Activated T-cell treated with anti-CD3 and anti-CD28 coated beads, Interleukin-2, amount 50 U/mL, for 1 hour (primary cell): ENCODE measurements around the gene HSD11B1.

Experiments used
- DNase-seq: peaks from one replicate; pipeline ENCODE4 v3.0.0-alpha.2; 2020

The HSD11B1 gene

DNA sequence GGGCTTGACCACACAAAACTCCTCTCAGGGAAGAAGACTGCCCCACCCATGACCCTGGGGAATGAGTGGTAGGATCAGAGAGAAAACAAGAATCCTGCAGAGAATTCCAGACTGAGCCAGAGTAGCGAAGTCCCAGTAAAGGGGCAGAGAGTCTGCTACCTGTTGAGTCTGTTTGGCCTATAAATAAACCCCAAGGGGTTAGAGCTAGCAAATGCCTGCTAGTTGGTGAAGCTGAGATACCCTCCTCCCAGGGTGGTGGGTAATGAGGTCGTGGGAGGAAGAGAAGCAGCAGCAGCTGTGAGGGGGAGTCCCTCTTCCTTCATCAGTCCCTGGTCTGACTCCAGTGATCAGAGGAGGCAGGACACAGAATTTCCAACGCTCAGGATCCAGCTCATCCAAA, 53.8 kb downstream of the HSD11B1 start:
- no peak for DNase-seq

DNA sequence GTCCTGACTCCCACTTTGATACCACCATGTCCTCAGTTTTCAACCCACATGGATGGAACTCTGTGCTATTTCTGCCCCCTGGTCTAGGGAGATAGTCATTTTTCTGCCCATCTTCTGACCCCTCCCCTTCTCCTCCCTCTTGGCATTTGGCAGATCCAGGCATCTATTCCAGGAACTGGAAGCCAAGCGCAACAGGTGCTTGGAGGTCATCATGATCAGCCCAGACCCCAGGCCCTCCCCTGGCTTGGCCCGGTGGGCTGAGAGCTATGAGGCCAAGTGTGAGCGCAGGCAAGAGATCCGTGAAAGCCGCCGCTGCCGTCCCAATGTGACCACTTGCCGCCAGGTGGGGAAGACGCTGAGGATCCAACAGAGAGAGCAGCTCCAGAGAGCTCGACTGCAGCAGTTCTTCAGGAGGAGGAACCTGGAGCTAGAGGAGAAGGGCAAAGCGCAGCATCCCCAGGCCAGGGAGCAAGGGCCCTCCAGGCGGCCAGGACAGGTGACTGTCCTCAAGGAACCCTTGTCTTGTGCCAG, 55.2 kb downstream of the HSD11B1 start:
- no peak for DNase-seq

DNA sequence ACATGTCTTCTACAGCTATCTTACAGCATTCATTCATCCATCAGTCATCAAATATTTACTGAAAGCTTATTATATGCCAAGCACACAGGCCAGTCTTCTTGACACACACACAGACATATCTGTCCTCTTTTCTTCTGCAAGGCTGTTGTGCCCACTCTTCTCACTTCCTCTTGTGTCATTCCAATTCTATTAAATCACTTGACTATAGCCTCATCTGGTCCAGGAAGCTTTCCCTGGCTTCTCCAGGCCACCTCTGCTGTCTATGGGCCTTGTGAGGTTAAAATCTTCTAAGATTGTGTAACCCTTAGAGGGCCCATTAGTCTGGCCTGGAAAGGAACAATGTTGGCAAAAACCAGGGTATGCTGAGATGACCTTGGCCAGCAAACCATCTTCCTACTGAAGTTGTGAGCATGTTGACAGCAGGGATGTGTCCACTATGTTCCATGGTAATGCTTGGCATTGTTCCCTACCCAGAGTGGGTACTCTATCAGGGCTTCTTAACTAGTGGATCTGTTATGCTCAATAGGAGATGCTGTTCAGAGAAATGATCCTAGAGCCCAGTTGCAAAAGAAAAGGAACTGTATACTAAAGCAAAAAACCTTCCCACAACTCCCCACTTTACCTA, 56.5 kb downstream of the HSD11B1 start:
- DNase-seq = no peak

DNA sequence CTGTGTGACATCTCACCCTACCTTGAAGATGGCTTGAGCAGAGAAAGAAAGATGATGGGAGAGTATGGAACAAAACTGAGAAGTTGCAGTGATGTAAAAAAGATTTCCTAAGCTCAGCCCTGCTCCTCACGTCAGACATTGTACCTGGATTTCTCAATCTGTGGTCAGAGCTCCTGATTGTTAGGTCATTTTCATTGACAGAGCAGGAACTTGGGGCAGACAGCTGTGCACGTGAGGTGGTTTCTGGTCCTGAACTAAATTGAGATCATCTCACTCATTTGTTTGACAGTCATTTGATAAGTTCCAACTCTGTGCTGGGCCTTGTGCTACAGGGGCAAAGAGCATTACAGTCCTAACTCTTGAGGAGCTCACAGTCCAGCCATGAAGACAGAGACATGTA, 61.4 kb downstream of the HSD11B1 start:
- DNase-seq = no peak

DNA sequence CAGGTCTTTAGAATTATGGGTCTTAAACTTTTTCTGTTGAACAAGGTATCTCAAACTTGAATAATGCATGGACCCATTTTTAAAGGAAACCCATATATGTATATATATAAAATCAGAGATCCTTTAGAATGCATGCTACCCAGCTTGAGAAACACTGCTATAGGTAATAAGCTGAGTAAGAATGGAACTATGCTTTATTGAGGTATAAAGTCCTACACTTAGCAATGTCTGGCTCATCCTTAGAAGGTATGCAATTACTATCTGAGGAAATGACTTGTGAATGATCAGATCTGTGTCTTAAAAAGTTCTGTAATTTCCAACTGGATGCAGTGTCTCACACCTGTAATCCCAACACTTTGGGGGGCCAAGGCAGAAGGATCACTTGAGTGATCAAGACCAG, 62.5 kb downstream of the HSD11B1 start:
- no peak for DNase-seq

DNA sequence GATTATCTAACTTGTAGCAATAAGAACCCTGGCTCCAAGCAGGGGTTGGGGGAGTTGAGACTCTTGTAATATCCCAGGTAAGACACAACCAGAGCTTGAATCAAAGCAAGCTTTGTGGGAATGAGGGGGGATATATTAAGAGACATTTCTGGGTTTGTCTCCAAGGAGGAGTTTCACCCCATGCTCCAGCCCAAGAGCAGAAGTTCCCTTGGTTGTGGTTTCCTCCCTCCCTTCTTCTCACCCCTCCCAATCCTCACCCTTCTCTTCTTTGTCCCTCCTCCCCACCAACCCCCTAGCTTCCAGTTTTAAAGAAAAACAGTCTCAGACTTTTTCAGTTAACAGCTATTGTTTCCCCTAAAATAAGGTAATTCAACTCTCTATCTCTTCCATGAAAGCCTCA, 63.1 kb downstream of the HSD11B1 start:
- DNase-seq = no peak

DNA sequence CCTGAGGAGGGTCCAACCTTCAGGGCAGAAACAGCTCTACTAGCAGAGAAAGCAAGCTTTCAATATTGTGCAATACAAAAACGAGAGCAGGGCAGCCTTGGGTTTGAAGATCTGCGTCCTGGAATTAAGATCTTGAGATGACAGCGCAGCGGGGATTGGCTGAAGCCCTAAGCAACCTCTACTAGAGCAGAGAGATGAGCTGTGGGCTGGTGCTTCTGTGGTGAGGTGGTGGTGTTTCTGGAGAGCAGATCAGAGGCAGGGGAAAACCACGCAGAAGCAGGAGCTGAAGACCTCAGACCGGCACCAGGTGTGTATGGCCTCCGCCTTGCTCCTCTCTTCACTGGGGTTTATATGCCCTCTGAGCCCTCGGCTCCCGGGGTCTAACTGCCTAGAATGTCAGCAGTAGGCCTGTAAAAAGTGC, 63.7 kb downstream of the HSD11B1 start:
- DNase-seq = peak; percentile 75

DNA sequence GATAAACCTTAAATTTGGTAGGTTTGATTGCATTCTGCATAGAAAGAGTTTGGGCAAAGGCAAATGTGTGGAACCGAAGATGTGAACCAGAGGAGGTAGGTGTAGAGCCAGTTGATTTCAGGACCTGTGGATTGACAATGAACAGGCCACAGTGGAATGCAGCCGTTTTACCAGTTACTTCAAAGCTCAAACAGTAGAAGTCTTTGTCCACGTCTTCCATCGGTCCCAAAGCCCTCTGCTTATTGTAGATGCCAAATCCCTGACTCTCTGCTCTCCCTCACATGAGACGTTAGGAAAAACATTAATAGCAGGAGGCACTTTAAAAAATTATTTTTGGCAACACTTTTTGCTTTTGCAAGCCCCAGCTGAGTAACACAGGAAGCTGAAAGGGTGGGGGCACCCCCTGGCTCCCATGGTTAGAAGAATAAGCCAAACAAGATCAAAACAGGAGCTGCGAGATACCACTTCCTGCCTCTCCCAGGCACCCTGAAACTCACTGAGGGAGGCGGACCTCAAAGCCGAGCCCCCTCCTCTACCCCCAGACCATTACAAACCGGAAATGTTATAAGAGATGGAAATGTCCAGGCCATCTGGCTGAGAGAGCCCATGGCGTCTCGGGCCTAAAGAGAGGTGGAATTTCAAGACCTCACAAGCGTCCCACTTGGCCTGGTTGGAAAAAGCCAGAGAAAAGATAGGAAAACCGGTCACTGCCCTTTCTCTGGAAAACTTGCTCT, 64.7 kb downstream of the HSD11B1 start:
- peak; percentile 72 for DNase-seq

DNA sequence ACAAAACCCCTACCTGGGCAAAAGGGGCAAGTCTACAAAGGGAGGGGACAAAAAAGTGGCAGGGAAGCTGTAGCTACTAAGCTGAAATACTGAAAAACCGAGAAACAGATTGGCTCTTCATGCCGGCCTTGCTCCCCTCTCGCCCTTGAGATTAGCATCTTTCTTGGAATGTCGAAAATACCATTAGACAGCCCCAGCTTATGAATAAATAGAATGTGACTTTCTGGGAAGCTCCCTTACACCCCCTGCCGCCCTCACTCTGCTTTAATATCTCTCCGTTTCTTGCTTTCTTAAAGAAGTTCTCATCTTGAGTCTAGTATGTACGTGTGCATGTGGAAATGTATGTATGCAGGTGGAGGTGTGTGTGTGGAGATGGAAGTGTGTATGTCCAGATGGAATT, 65.3 kb downstream of the HSD11B1 start:
- no peak for DNase-seq

DNA sequence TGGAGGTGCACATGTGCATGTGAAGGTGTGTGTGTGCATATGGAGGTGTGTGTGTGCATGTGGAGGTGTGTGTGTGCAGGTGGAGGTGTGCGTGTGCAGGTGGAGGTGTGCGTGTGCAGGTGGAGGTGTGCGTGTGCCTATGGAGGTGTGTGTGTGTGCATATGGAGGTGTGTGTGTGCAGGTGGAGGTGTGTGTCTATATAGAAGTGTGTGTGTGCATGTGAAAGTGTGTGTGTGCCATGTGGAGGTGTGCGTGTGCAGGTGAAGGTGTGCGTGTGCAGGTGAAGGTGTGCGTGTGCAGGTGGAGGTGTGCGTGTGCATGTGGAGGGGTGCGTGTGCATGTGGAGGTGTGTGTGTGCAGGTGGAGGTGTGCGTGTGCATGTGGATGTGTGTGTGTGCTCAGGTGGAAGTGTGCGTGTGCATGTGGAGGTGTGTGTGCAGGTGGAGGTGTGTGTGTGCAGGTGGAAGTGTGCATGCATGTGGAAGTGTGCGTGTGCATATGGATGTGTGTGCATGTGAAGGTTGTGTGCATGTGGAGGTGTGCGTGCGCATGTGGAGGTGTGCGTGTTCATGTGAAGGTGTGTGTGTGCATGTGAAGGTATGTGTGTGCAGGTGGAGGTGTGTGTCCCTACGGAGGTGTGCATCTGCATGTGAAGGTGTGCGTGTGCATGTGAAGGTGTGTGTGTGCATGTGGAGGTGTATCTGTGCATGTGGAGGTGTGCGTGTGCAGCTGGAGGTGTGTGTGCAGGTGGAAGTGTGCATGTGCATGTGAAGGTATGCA, 66.2 kb downstream of the HSD11B1 start:
- no peak for DNase-seq

DNA sequence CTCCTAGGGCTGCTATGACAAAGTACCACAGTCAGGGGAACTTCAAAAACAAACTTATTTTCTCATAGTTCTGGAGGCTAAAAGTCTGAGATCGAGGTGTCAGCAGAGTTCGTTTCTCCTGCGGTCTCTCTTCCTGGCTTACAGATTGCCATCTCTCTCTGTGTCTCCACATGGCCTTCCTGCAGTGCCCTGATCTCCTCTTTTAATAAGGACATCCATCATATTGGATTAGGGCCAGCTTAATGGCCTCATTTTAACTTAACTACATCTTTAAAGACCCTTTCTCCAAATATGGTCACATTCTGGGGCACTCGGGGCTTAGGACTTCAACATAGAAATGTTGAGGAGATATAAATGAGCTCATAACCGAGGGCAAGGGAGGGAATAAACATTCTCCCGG, 67.5 kb downstream of the HSD11B1 start:
- no peak for DNase-seq

DNA sequence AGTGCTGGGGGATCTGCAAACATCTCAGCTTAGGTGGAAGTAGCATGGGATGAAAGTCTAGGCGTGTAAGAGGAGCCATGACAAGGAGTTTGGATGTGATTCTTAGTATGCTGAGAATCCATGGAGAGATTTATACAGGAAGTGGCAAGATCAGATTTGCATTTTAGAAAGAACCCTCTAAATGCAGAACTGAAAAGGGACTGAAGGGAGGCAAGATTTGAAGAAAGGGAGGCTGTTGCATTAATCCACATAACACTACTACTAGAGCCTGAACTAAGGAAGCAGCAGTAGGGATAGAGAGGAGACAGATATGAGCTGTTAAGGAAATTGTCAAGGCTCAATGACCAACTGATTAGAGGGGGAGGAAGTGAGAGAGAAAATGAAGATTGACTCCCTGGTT, 69.9 kb downstream of the HSD11B1 start:
- no peak for DNase-seq

DNA sequence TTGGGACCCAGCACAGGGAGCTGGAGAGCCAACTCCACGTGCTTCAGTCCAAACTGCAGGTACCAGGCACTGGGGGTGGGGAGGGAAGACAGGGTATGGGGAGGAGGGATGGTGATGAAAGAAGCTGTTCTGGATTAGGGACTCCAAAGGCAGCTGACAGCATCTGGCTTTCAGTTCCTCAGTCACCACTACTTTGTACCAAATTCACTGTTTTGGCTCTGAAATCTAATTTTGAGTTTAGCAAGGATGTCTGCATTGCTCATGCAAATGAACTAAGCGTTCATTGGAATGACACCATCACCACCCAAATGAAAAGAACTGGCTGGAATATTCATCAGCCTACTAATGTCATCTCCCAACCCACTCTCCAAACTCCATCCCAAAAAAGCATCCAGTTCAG, 71.0 kb downstream of the HSD11B1 start:
- DNase-seq = no peak

DNA sequence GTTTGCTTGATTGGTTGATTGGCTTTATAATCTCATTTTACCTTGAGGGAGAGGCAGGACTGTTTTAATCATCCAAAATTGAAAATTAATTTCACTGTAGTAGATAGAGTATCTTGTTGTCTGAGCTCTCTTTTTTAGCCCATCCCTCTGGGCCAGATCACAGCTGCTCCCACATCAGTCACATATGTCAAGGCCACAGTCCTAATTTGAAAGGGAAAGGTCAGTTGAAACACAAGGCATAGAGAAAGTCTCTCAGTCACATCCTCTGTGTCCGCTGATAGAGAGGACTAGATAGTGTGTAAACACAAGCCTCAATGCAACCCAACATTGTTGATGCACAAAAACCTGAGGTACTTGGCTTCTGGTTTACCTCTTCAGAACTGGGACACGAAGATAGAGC, 72.9 kb downstream of the HSD11B1 start:
- no peak for DNase-seq

DNA sequence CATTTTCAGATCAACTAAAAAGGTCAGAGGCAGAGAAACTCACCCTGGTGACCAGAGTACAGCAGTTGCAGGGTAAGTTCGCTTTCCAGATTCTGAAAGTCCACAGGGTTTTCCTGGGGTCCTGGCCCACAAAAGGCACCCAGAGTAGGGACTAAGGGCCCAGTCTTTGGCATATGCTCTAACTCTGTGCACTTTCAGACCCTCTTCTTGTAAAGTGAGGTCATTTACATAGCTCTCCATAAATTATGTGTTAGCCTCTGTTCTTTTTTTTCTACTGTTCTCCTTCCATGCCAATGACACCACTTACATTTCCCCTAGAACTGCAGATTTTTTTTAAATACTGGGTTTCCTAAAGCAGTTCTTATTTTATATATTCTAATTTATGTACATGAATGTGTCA, 73.5 kb downstream of the HSD11B1 start:
- DNase-seq = no peak

DNA sequence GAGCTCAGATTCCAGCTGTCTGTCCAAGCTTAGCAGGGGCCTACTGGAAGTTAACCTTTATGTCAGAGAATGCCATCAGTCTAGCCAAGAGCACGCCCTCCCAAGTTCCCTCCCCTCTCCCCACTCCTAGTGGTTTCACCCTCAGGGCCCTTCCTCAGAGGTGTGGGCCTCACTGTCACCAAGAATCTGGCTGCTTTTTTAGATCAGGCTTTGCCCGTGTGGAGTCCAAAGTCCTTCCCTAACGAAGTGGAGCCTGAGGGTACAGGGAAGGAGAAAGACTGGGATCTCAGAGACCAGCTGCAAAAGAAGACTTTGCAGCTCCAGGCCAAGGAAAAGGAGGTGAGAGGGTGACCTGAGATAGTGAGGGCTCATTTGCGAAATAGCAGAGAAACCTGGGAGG, 75.6 kb downstream of the HSD11B1 start:
- no peak for DNase-seq

DNA sequence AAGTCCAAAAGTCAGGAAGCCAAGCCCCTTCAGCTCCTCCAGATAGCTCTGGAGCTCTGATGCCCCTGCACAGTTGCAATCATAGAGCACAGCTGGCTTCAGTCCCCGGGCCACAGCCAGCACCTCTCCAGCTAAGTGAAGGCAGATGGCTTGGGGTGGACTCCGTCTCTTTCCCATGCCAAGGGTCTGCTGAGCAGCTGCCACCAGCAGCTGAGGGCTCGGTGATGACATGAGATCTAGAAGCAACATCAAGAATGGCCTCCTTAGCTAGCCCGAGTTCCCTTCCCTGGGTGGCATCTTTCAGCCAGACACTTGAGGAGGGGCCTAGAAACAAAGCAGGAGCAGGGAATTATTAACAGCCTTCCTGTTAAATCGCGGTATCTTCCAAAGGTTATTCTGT, 78.7 kb downstream of the HSD11B1 start:
- no peak for DNase-seq
